ENCODE measurements around the gene SPP1.

SPP1 gene

DNA sequence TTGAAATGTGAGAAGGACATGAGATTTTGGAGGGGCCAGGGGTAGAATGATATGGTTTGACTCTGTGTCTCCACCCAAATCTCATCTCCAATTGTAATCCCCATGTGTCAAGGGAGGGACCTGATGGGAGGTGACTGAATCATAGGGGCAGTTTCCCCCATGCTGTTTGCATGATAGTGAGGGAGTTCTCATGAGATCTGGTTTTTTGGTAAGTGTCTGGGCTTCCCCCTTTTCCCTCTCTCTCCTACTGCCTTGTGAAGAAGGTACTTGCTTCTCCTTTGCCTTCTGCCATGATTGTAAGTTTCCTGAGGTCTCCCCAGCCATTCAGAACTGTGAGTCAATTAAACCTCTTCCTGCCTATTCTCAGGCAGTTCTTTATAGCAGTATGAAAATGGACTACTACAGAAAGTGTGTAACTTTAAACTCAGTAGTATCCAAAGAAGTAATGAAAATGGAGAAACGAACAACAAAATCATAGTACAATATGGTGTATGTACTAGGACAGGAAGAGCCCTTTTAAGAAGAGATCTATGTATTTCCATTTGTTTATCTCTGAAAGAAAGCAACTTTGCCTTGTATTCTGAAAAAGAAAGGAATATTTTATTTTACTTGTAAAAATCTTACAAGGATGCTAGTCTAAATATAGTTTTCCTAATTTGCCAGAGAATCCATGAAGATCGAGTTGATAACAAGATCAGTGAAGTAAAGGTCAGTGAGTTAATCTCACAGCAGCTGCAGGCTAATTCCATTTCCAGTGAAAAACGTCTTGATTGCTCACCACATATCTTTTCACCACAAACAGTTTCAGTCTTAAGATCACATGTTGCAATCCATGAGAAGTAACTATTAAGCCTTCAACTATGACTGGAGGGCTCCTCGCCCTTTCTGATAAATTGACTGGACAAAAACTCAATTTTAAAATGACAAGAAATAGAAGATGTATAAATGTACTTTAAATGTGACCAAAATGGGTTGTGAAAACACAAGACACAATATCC, 52.4 kb downstream of the SPP1 start:
- no peak for DNase-seq

DNA sequence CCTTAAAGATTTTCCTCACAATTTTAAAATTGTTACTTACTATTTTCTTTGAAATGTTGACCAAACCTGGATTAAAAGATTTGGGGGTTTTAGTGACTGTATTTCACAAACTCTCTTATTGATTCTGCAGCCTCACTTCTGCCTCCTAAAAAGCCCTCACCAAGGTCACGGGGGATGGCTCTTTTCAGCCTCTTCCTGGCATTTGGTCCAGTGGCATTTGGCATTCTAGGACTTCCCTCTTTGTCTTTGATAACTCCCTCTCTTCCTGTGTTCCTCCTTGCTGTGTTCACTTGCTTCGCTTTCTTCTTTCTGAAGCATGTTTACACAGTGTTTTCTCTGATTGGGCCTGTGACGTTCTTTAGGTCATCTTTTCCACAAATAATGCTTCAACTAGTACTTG, 53.4 kb downstream of the SPP1 start:
- no peak for DNase-seq

- DNase-seq = no peak
Measured at GRCh38 chr4:88029556-88029955, 54.0 kb downstream of the SPP1 start.

DNA sequence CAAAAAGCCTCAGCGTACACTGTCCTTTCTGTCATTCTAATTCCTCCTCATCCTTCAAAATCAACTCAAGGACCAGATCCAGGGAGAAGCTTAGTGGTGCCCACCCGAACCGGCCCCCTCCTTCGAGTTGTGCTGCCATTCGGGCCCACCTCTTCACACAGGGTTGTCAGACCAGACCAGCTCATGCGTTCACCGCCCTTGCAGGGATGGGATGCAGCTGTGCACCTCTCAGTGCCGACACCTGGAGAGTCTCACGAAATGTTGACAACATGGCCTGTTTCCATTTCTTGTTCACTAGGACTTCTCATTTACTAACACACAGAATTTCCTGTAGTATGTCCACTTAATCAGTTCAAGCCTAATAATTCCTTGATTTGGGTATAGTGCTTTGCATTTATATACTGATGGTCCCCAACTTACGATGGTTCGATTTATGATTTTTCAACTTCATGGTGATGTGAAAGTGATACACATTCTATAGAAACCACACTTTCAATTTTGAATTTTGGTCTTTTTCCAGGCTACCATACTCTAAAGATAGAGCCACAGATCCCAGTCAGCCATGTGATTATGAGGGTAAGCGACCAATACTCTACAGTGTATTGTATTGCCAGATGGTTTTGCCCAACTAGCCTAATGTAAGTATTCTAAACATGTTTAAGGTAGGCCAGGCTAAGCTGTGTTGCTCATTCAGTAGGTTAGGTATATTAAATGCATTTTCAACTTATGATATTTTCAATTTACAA, 55.2 kb downstream of the SPP1 start:
- no peak for DNase-seq
